Brain microvascular endothelial cell (primary cell): ENCODE data around the gene NRG2.

ENCODE experiments used
- DNase-seq: peaks from one replicate; pipeline ENCODE4 v3.0.0-alpha.2; 2020
- H3K27ac ChIP-seq: fragments of 250-450 bp; sonication (Bioruptor Pico); 2 replicates; pipeline ENCODE4 v1.5.1; 2020; ENCODE audit warnings: mild to moderate bottlenecking, moderate library complexity
- H3K27me3 ChIP-seq: fragments of 250-450 bp; sonication (Bioruptor Pico); replicated peaks from 2 replicates; pipeline ENCODE4 v1.5.1; 2020; ENCODE audit warnings: mild to moderate bottlenecking
- H3K36me3 ChIP-seq: fragments of 250-450 bp; sonication (Bioruptor Pico); replicated peaks from 2 replicates; pipeline ENCODE4 v1.5.1; 2020; ENCODE audit warnings: mild to moderate bottlenecking
- H3K4me3 ChIP-seq: 2 replicates; pipeline ENCODE4 v1.5.1; 2011; ENCODE audit warnings: low read depth, mild to moderate bottlenecking, control low read depth, low read length, moderate library complexity
- in situ Hi-C: cut with HindIII; loops from 2 replicates; pipeline ENCODE4 v1.10.0; 2017; ENCODE audit warnings: low sequenced_read_pairs, low pct_ligation_motif_present
- TF ChIP-seq, protein P1 (sequence below): IDR thresholded peaks from 2 replicates; pipeline ENCODE4 v1.5.1; 2011; ENCODE audit warnings: low read depth, mild to moderate bottlenecking, moderate library complexity, low read length, control low read depth, inconsistent platforms; ENCODE audit errors: missing control alignments

The NRG2 gene

DNA sequence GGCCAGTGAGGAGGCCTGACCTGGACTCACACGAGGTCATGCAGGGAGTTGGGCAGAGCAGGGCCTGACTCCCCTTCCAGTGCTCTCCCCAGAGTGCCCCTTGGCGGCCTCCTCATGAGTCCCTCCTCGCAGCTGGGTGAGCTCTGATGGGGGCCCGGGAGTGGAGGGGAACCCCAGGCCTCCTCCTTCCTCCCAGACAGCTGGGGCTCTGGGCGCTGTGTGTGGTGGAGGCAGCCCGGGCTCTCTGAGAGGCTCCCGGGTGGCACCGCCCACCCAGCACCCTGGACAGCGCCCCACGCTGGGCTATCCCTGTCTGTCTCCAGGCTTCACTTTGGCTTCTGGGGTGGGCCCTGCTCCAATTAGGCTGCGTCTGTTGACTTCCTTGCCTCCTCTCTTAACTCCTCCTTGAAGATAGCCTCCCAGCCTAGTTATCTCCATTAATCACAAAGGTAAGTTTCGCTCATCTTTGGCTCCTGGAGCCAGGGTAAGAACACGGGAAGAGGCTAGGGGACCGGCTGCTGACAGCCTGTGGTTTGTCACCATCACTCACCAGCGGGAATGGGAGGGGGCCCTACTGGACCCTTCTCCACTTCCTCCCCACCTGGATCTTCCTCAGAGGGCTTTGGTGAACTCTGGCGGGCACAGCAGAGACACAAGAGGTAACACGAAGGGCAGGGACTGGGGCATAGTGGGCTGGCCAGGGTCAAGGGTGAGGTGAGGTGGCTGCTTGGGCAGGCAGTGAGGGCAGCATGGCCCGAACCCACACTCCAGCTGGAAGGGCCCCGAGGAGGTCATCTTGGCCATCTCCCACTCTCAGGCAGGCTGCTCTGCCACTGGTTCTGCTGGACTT is 234.4 kb downstream of the NRG2 start:
- in situ Hi-C loops, result no loop called here
- H3K36me3 ChIP-seq, result no peaks in the 10 kb centered on the region
- H3K27ac ChIP-seq, result no peak overlapping the region
- TF ChIP-seq, protein P1, sequence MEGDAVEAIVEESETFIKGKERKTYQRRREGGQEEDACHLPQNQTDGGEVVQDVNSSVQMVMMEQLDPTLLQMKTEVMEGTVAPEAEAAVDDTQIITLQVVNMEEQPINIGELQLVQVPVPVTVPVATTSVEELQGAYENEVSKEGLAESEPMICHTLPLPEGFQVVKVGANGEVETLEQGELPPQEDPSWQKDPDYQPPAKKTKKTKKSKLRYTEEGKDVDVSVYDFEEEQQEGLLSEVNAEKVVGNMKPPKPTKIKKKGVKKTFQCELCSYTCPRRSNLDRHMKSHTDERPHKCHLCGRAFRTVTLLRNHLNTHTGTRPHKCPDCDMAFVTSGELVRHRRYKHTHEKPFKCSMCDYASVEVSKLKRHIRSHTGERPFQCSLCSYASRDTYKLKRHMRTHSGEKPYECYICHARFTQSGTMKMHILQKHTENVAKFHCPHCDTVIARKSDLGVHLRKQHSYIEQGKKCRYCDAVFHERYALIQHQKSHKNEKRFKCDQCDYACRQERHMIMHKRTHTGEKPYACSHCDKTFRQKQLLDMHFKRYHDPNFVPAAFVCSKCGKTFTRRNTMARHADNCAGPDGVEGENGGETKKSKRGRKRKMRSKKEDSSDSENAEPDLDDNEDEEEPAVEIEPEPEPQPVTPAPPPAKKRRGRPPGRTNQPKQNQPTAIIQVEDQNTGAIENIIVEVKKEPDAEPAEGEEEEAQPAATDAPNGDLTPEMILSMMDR, result no peak
- DNase-seq, result peak; percentile 29
- no peaks in the 10 kb centered on the region for H3K27me3 ChIP-seq
- no peak overlapping the region for H3K4me3 ChIP-seq

DNA sequence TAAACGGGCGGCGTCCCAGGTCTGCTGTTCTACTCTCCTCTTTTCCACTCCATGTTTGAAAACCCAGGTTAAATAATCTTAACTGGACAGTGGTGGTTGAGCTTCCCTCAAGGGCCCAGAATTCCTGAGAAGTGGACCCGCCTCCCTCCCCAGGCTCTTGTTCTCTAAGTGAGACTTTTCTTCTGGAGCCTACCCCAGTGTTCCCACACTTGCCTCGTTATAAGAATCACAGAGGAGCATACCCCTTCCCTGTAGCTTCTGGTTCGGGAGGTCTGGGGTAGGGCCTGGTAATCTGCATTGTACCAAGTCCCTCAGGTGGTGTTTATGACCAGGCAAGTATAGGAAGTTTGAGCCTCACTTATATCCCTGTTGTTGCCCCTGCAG is 235.5 kb downstream of the NRG2 start:
- TF ChIP-seq, protein P1, result no peak
- DNase-seq, result no peak
- no peaks in the 10 kb centered on the region for H3K27me3 ChIP-seq
- H3K4me3 ChIP-seq, result no peak overlapping the region
- in situ Hi-C loops, result no loop called here
- H3K36me3 ChIP-seq, result no peaks in the 10 kb centered on the region
- H3K27ac ChIP-seq, result no peak overlapping the region

DNA sequence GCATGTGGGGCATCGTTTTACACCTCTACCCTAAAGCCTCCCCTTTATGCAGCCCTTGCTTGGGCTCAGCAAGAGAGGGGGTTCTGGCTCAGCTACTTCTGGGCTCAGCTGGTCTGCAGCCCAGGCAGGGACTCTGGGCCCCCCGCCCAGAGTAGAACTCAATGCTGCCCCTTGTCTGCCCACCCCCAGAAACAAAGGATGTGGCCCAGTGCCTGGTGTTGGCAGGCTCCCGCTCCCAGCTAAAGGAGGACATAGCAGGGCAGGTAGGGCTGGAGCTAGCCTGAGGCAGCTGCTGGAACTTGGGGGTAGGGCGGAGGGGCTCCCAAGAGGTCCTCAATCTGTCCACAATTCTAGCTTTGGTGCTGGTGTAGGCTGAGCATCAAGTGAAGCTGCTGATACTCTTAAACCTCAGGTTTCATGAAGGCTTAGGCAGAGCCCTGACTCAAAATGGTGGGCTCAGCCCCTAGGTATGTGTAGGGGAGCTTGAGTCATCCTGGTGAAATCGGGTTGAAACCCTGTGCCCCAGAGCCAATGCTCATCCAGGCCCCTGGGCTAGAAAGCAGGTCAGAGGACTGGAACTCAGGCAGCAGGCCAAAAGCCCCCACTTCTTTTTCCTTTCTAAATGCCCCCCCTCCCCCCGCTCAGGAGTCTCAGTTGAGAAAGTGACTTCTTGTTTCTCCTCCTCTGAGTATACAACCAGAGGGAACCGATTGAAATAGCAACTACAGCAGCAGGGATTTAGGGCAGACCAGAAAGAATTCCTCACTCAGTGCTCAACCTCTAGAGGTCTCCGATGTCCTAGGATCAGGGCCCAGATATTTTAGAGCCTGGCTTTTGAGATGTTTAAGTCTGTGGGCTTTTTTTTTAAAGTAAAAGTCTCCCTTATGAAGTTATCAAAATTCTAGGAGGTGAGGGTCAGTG is 236.1 kb downstream of the NRG2 start:
- Histone ChIP-seq H3K27ac (no peak overlapping the region), H3K4me3 (no peak overlapping the region), H3K27me3 (no peaks in the 10 kb centered on the region), H3K36me3 (no peaks in the 10 kb centered on the region)
- TF ChIP-seq, protein P1, result no peak
- in situ Hi-C loops, result no loop called here
- DNase-seq, result no peak

DNA sequence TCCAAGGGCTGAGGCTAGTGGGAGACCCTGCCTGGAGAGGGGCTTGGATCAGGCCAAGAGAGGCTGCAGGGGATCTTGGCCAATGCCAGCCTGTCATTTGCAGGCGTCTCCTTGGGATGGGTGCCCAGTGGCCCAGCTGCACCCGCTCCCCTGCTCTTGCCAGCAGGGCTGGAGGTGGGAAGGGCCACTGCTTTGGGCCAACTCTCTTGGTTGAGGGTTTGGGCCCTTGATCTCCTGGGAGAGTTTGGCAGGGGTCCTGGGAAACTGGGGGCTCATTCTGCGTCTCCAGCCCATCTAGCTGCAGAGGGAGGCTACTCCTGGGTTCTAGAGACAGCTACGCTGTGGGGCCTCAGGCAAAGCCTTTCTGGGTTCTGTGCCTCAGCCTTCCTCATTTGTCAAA is 237.0 kb downstream of the NRG2 start:
- in situ Hi-C loops, result no loop called here
- TF ChIP-seq, protein P1, result no peak
- no peaks in the 10 kb centered on the region for H3K36me3 ChIP-seq
- DNase-seq, result no peak
- no peak overlapping the region for H3K27ac ChIP-seq
- no peak overlapping the region for H3K4me3 ChIP-seq
- no peaks in the 10 kb centered on the region for H3K27me3 ChIP-seq

DNA sequence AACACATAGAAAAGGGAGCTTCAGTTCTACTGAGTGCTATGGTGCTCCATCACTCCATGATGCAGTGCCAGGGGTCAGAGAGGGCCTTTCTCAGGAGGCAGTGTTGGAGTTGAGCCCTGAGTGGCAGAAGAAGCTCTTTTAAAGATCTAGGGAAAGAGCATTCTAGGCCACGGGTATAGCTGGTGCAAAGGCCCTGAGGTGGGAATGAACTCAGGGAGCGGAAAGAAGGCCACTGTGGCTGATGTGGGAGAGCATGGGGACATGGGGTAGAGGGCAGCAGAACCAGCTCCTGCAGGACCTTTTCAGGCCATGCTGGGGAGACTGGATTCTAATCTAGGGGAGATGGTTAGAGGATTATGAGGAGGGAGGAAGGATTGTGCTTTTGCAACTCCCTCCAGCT is 237.6 kb downstream of the NRG2 start:
- Histone ChIP-seq H3K27ac (no peak overlapping the region), H3K36me3 (no peaks in the 10 kb centered on the region), H3K27me3 (no peaks in the 10 kb centered on the region), H3K4me3 (no peak overlapping the region)
- TF ChIP-seq, protein P1, result no peak
- no peak for DNase-seq
- in situ Hi-C loops, result no loop called here
